Measurements from ENCODE around the gene PRRG3. TPM values are rescaled to one million over a fixed set of nuclear protein-coding genes. Genes with fewer than 3 reads are reported as not detected.

PRRG3 gene
- polyA plus RNA-seq, 3 donors from 2014 or later: not detected

DNA sequence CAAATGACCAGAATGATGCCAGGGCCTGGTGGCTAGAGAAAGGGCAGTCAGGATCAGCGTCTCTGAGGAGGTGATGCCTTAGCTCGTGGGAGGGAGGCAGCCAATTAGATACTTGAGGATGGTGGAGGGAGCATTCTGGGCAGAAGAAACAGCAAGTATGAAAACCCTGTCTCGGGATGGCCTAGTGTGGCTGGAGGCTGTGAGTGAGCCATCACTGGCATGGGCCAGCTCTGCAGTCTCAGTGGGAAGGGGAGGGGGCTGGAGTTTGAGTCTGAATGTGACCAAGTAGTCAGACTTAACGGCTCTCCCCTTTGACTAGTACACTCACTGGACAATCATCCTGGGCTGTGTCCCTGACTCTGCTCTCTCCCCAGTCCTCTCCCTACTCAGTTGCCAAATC, 46.3 kb downstream of the PRRG3 start:
- Mint-ChIP-seq H3K9me3 (no peaks in the 10 kb centered on the region), H3K27me3 (ENCODE audit: low read depth in 3 of 3) (peaks cover 0 to 4% (median 2%) of the 10 kb centered on the region in 3 donors), H3K36me3 (no peaks in the 10 kb centered on the region), H3K4me3 (no peak overlapping the region), H3K27ac (no peak overlapping the region), H3K4me1 (no peaks in the 10 kb centered on the region)
- no peak for DNase-seq

DNA sequence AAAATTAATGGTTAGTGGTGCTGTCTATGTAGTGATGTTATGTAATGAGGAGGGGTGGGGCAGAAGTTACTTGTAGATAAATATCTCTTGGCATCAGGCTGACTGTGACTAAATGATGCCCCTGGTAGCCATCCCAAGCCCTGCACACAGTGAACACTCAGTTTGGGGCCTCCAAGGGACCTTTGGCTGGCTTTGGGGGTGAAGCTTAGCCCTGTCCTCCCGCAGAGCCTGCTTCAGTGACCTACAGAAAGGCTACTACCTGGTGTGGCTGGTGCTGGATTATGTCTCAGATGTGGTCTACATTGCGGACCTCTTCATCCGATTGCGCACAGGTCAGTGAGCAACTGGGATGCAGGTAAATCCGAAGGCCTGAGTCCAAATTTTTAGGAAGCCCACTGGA, 47.1 kb downstream of the PRRG3 start:
- Mint-ChIP-seq H3K36me3 (no peaks in the 10 kb centered on the region), H3K4me1 (no peaks in the 10 kb centered on the region), H3K4me3 (no peak overlapping the region), H3K9me3 (no peaks in the 10 kb centered on the region), H3K27me3 (ENCODE audit: low read depth in 3 of 3) (peaks cover 0 to 4% (median 2%) of the 10 kb centered on the region in 3 donors), H3K27ac (no peak overlapping the region)
- DNase-seq: no peak

DNA sequence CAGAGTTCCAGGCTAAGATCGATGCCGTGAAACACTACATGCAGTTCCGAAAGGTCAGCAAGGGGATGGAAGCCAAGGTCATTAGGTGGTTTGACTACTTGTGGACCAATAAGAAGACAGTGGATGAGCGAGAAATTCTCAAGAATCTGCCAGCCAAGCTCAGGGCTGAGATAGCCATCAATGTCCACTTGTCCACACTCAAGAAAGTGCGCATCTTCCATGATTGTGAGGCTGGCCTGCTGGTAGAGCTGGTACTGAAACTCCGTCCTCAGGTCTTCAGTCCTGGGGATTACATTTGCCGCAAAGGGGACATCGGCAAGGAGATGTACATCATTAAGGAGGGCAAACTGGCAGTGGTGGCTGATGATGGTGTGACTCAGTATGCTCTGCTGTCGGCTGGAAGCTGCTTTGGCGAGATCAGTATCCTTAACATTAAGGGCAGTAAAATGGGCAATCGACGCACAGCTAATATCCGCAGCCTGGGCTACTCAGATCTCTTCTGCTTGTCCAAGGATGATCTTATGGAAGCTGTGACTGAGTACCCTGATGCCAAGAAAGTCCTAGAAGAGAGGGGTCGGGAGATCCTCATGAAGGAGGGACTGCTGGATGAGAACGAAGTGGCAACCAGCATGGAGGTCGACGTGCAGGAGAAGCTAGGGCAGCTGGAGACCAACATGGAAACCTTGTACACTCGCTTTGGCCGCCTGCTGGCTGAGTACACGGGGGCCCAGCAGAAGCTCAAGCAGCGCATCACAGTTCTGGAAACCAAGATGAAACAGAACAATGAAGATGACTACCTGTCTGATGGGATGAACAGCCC, 48.6 kb downstream of the PRRG3 start:
- Mint-ChIP-seq H3K9me3 (no peaks in the 10 kb centered on the region), H3K27me3 (ENCODE audit: low read depth in 3 of 3) (peaks cover 0 to 2% (median 0%) of the 10 kb centered on the region in 3 donors), H3K4me3 (no peak overlapping the region), H3K27ac (no peak overlapping the region), H3K4me1 (no peaks in the 10 kb centered on the region), H3K36me3 (no peaks in the 10 kb centered on the region)
- DNase-seq: no peak

DNA sequence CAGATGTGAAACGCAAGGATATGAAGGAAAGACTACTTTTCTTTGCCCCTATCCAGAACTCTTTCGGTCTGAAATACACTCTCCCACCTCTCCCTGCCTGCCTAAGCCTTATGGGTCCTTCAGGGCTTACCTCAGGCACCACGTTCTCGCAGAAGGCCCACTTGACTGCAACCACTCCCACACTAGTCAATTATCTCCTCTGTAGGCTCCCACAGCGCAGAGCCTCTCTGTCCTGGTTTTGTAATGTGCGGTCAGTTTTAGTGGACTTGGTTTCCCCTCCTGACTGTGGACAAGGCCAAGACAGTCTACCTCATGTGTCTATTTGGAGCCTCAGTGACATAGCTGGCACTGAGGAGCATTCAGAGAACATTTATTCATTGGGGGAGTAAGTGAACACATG, 50.4 kb downstream of the PRRG3 start:
- Mint-ChIP-seq H3K4me3 (no peak overlapping the region), H3K36me3 (no peaks in the 10 kb centered on the region), H3K9me3 (no peaks in the 10 kb centered on the region), H3K27me3 (ENCODE audit: low read depth in 3 of 3) (peaks cover 0 to 6% (median 2%) of the 10 kb centered on the region in 3 donors), H3K4me1 (no peaks in the 10 kb centered on the region), H3K27ac (no peak overlapping the region)
- DNase-seq: no peak

DNA sequence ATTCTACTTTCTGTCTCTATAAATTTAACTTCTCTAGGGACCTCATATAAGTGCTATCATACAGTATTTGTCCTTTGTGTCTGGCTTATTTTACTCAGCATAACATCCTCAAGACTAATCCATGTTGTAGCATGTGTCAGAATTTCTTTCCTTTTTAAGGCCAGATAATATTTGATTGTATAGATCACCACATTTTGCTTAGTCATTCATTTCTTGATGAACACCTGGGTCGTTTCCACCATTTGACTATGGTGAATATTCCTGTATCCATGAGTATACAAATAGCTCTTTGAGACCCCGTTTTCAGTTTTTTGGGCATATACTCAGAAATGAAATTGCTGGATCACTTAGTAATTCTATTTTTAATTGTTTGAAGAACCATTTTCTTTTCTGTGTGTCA, 51.2 kb downstream of the PRRG3 start:
- no peak for DNase-seq
- no peaks in the 10 kb centered on the region for H3K9me3 Mint-ChIP-seq

DNA sequence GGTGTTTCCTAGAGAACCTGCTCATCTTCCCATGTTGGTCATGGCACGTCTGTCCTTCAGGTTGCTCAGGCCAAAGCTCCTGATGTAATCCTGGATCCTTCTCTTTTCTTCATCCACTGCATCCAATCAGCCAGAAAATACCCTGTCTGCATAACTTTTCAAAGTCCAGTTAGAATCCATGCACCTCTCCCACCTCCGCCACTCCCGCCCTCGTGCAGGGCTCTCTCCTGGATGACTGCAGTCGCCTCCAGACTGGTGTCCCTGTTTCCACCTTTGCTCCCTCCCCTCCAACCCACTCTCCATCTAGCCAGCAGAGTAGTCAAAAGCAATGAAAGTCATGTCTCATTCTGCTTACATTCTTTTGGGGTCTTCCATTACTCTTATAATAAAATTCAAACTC, 55.3 kb downstream of the PRRG3 start:
- peaks cover 0 to 10% (median 4%) of the 10 kb centered on the region in 3 donors for H3K27me3 Mint-ChIP-seq (ENCODE audit: low read depth in 3 of 3)
- DNase-seq: no peak
- no peaks in the 10 kb centered on the region for H3K4me1 Mint-ChIP-seq
- H3K27ac Mint-ChIP-seq: no peak overlapping the region
- no peaks in the 10 kb centered on the region for H3K9me3 Mint-ChIP-seq
- no peak overlapping the region for H3K4me3 Mint-ChIP-seq
- no peaks in the 10 kb centered on the region for H3K36me3 Mint-ChIP-seq

More for the DNA sequence above, 51.2 kb downstream of the PRRG3 start:
- Mint-ChIP-seq H3K4me3 (no peak overlapping the region), H3K27ac (no peak overlapping the region), H3K4me1 (no peaks in the 10 kb centered on the region), H3K27me3 (ENCODE audit: low read depth in 3 of 3) (peaks cover 0 to 10% (median 4%) of the 10 kb centered on the region in 3 donors), H3K36me3 (no peaks in the 10 kb centered on the region)

DNA sequence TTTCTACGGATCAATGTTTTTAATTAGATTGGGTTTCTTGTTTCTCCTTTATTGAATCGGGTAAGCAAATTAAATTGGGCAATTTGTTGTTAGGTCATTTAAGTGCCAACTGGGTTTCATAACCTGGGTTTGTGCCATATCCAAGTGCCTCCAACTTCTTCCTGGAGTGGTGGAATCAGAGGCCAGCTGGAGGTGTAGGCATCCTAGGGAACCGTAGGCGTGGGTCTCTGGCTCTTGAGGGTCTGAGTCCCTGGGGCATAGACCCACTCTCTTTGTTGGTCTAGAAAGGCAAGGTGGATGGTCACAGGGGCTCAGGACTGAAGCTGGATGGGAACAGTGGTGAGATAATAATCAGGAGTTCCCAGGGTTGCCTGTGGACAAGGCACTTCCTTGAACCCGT, 57.6 kb downstream of the PRRG3 start:
- Mint-ChIP-seq H3K4me3 (no peak overlapping the region), H3K27me3 (ENCODE audit: low read depth in 3 of 3) (peaks cover 0 to 13% (median 7%) of the 10 kb centered on the region in 3 donors), H3K4me1 (no peaks in the 10 kb centered on the region), H3K36me3 (no peaks in the 10 kb centered on the region), H3K9me3 (no peaks in the 10 kb centered on the region), H3K27ac (no peak overlapping the region)
- no peak for DNase-seq

DNA sequence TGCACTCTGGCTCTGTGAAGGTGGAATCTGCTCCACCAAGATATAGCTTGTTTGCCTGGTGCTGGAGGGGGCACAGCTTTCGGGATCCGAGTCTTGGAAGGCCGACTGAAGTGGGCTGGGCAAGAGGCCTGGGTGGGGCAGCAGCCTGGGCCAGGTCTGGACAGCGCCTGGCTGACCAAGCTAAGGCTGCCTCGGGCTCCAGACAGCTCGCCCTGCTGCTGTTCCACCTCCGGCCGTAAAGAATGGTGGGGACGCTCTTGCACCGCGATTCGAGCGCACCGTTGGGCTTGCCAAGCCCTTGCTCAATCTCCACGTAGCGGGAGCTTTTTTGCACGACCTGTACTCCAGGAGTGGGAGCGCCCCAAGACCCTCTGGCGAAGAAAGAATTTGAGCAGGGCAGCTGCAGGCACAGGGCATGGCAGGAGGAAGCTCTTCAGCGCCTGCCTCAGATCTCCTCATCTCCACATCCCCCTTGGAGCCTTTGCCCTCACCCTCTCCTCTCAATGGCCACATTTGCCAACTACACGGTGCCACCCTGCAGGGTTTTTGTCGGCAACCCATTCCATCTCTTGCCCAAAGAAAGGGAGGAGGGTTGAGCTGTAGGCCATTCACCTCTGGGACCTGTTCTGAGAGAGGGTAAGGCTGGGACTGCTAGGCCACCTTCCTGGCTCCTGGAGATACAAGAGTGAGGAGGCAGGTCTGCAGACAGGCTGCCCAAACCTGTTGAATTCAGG, 58.2 kb downstream of the PRRG3 start:
- Mint-ChIP-seq H3K27ac (no peak overlapping the region), H3K36me3 (no peaks in the 10 kb centered on the region), H3K27me3 (ENCODE audit: low read depth in 3 of 3) (peaks cover 0 to 13% (median 9%) of the 10 kb centered on the region in 3 donors), H3K4me1 (no peaks in the 10 kb centered on the region), H3K9me3 (no peaks in the 10 kb centered on the region), H3K4me3 (no peak overlapping the region)
- DNase-seq: no peak

DNA sequence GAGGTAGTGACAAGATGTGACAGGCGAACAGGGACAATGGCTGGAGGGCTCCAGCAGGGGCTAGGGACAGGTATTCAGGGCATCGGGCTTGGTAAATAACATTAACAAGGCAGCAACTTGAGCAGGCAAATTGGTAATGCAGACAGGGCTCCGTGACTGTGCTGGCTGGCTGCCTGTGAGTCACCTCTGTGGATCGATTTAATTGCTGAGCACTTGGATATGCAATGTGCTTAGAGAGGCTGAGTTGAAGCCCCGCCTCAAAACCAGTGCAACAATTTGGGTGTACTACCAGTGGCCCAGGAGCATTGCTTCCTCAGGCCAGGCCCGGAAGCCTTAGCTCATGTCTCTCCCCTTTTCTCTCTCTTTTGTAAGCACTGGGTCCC, 58.8 kb downstream of the PRRG3 start:
- DNase-seq: no peak
- no peaks in the 10 kb centered on the region for H3K36me3 Mint-ChIP-seq
- no peaks in the 10 kb centered on the region for H3K4me1 Mint-ChIP-seq
- H3K27me3 Mint-ChIP-seq (ENCODE audit: low read depth in 3 of 3): peaks cover 0 to 13% (median 9%) of the 10 kb centered on the region in 3 donors
- no peaks in the 10 kb centered on the region for H3K9me3 Mint-ChIP-seq
- H3K4me3 Mint-ChIP-seq: no peak overlapping the region
- no peak overlapping the region for H3K27ac Mint-ChIP-seq

DNA sequence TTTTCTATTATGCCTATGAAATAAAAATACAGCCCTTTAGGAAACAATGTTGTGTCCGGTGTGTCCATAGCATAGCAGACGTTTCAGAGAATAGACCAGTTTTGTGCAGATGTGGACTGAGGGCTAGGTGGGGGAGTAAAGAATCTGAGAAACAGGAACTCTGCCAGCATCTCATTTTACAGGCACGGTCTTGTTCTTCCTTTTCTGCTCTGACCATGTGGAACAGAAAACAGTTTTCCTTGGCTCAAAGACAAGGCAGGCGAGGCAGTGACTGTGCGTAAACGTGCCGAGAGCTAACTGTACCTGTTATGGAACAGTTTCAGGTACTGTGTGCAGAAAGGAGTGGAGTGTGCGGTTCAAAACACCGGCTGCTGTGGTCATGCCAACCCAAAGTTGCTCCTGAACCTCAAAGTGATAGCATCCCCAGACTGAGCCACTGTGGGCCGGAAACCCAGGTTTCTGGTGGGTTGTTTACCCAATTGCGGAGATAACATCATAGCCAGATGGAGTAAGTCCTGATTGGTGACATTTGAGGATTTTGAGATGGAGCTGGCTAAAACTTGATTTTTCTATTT, 59.5 kb downstream of the PRRG3 start:
- no peak for DNase-seq
- no peaks in the 10 kb centered on the region for H3K4me1 Mint-ChIP-seq
- H3K4me3 Mint-ChIP-seq: no peak overlapping the region

More for the DNA sequence above, 59.5 kb downstream of the PRRG3 start:
- H3K9me3 Mint-ChIP-seq: no peaks in the 10 kb centered on the region
- peaks cover 0 to 9% (median 7%) of the 10 kb centered on the region in 3 donors for H3K27me3 Mint-ChIP-seq (ENCODE audit: low read depth in 3 of 3)
- no peak overlapping the region for H3K27ac Mint-ChIP-seq
- no peaks in the 10 kb centered on the region for H3K36me3 Mint-ChIP-seq

Other genes with a start within 250 kb of the PRRG3 start
- not detected for gene PASD1, start 131.8 kb upstream of the PRRG3 start, polyA plus RNA-seq
- not detected for gene FATE1, start 20.6 kb downstream of the PRRG3 start, polyA plus RNA-seq
- gene CNGA2, start 39.3 kb downstream of the PRRG3 start, polyA plus RNA-seq: not detected
- gene MAGEA4, start 217.4 kb downstream of the PRRG3 start, polyA plus RNA-seq: not detected

All from immature natural killer cell (primary cell).